Measurements from ENCODE around the gene PSMD7. TPM values are rescaled to one million over a fixed set of nuclear protein-coding genes. Genes with fewer than 3 reads are reported as not detected.
"Not testable (repeated sequence)": the region's sequence is repeated elsewhere in the genome, so short reads cannot be mapped to it uniquely, and the experiment has no call there.

Gene PSMD7
- total and polyA plus RNA-seq, 2 experiments from 2014 or later, result 82.9 to 160 TPM

- no peak overlapping the region for H3K4me3 ChIP-seq
- H3K9ac ChIP-seq, result no peak overlapping the region
- H3K36me3 ChIP-seq (ENCODE audit: low read depth), result no peaks in the 10 kb centered on the region; the same call in 1 of the 2 replicates
- H3K4me2 ChIP-seq (ENCODE audit: unreplicated experiment), result no peak overlapping the region
- no peaks in the 10 kb centered on the region for H3K9me2 ChIP-seq (ENCODE audit: insufficient read depth)
- H3K9me3 ChIP-seq (ENCODE audit: low read depth), result no peaks in the 10 kb centered on the region
- H2AFZ ChIP-seq, result no peak overlapping the region
- H3K27ac ChIP-seq, result no peak overlapping the region
- no peaks in the 10 kb centered on the region for H3F3A ChIP-seq (ENCODE audit: insufficient read depth)
- in situ Hi-C loops (cut with MboI), result loop anchor here (25.0 kb wide), 1 partner anchor 291 kb away; the partner anchor contains the start of gene GLG1
- H4K20me1 ChIP-seq (ENCODE audit: insufficient read depth), result no peaks in the 10 kb centered on the region
- H3K27me3 ChIP-seq (replicated peaks; ENCODE audit: insufficient read depth), result no peaks in the 10 kb centered on the region
- WGBS, 2 experiments (ENCODE audit: low coverage in 1 of 2, low lambda C conversion rate in 2 of 2, missing lambda C conversion rate in 2 of 2), result 95 to 100% methylated on average over 2 of the region's 2 CpGs
- no peaks in the 10 kb centered on the region for H3K79me2 ChIP-seq (ENCODE audit: insufficient read depth)
- H3K4me1 ChIP-seq (ENCODE audit: insufficient read depth), result no peaks in the 10 kb centered on the region
- DNase-seq, result no peak
- TF ChIP-seq EZH2 (IDR thresholded peaks at IDR 0.05; ENCODE audit: insufficient read depth, poor library complexity, severe bottlenecking), result no peak
These were observed 24.7 kb downstream of the PSMD7 start for GRCh38 chr16:74321356-74321755.

DNA sequence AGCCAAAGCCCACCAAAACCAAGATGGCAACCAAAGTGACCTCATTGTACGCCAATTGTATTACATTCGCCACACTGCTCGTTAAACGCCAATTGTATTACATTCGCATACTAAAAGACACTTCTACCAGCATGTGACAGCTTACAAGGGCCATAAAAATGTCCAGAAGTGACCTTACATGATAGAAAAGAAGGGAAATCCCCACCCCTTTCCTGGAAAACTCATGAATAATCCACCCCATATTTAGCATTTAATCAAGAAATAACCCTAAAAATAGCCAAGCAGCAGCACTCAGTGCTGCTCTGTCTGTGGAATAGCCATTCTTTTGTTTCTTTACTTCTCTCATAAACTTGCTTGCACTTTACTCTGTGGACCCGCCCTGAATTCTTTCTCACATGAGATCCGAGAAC is 25.7 kb downstream of the PSMD7 start:
- Histone ChIP-seq H3K36me3 (ENCODE audit: low read depth) (no peaks in the 10 kb centered on the region; the same call in 1 of the 2 replicates), H3K27ac (no peak overlapping the region), H3F3A (ENCODE audit: insufficient read depth) (no peaks in the 10 kb centered on the region), H3K79me2 (ENCODE audit: insufficient read depth) (no peaks in the 10 kb centered on the region), H3K9me2 (ENCODE audit: insufficient read depth) (no peaks in the 10 kb centered on the region), H3K4me1 (ENCODE audit: insufficient read depth) (no peaks in the 10 kb centered on the region), H3K4me3 (no peak overlapping the region), H3K27me3 (replicated peaks; ENCODE audit: insufficient read depth) (no peaks in the 10 kb centered on the region), H3K4me2 (ENCODE audit: unreplicated experiment) (no peak overlapping the region), H3K9me3 (ENCODE audit: low read depth) (no peaks in the 10 kb centered on the region), H2AFZ (no peak overlapping the region), H4K20me1 (ENCODE audit: insufficient read depth) (no peaks in the 10 kb centered on the region), H3K9ac (no peak overlapping the region)
- DNase-seq, result no peak
- WGBS, 2 experiments (ENCODE audit: low coverage in 1 of 2, low lambda C conversion rate in 2 of 2, missing lambda C conversion rate in 2 of 2), result 84 to 86% methylated on average over 7 of the region's 7 CpGs
- TF ChIP-seq EZH2 (IDR thresholded peaks at IDR 0.05; ENCODE audit: insufficient read depth, poor library complexity, severe bottlenecking), result no peak
- TF ChIP-seq EZH2phosphoT487 (IDR thresholded peaks at IDR 0.05; ENCODE audit: insufficient read depth, low read depth), result no peak
- in situ Hi-C loops (cut with MboI), result loop anchor here (25.0 kb wide), 1 partner anchor 290 kb away; the partner anchor contains the start of gene GLG1

DNA sequence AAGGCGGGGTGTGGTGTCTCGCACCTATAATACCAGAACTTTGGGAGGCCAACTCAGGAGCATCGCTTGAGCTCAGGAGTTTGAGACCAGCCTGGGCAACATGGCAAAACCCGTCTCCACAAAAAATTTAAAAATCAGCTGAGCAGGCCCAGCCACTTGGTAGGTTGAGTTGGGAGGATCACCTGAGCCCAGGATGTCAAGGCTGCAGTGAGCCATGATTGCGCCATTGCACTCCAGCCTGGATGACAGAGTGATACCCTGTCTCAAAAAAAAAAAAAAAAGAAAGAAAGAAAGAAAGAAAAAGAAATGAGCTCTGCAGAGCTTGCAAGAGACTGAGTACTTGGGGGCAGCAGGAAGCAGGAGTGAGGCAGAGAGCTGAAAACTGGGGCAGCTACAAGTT is 28.2 kb downstream of the PSMD7 start:
- not testable (repeated sequence) for H2AFZ ChIP-seq; H3K36me3 ChIP-seq (ENCODE audit: low read depth); H3K4me3 ChIP-seq; H3K79me2 ChIP-seq (ENCODE audit: insufficient read depth); H4K20me1 ChIP-seq (ENCODE audit: insufficient read depth); H3K4me2 ChIP-seq (ENCODE audit: unreplicated experiment); H3K9me3 ChIP-seq (ENCODE audit: low read depth); H3K9ac ChIP-seq; H3K9me2 ChIP-seq (ENCODE audit: insufficient read depth); H3K27me3 ChIP-seq (replicated peaks; ENCODE audit: insufficient read depth); H3K4me1 ChIP-seq (ENCODE audit: insufficient read depth); DNase-seq; H3F3A ChIP-seq (ENCODE audit: insufficient read depth); H3K27ac ChIP-seq
- in situ Hi-C loops (cut with MboI), result loop anchor here (25.0 kb wide), 1 partner anchor 288 kb away; the partner anchor contains the start of gene GLG1
- 98 to 99% methylated on average over 5 of the region's 5 CpGs for WGBS, 2 experiments (ENCODE audit: low coverage in 1 of 2, low lambda C conversion rate in 2 of 2, missing lambda C conversion rate in 2 of 2)

DNA sequence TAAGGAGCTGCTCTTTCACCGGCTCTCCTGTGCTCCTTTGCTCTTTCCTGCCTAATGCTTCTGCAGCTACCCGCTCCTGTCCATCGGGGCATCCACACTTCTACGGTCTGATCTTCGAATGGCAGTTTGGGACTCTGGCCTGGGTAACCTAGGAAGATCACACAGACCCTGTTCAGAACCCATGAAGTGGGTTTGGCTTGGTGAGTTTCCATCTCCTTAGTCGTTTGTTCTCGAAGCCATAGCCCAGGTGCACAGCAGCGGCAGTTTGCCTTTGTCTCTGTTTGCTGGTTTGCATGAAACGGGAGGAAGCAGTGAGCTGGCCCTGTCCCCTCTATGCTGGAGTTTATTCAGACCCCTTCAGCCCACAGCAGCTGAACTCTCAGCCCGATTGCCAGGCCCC is 29.0 kb downstream of the PSMD7 start:
- in situ Hi-C loops (cut with MboI), result no loop called here
- H3K79me2 ChIP-seq (ENCODE audit: insufficient read depth), result no peaks in the 10 kb centered on the region
- no peaks in the 10 kb centered on the region for H3F3A ChIP-seq (ENCODE audit: insufficient read depth)
- H3K4me1 ChIP-seq (ENCODE audit: insufficient read depth), result no peaks in the 10 kb centered on the region
- H3K36me3 ChIP-seq (ENCODE audit: low read depth), result no peaks in the 10 kb centered on the region; the same call in 1 of the 2 replicates
- H3K4me2 ChIP-seq (ENCODE audit: unreplicated experiment), result no peak overlapping the region
- no peaks in the 10 kb centered on the region for H3K9me3 ChIP-seq (ENCODE audit: low read depth)
- no peak overlapping the region for H2AFZ ChIP-seq
- no peaks in the 10 kb centered on the region for H4K20me1 ChIP-seq (ENCODE audit: insufficient read depth)
- no peak overlapping the region for H3K27ac ChIP-seq
- 87 to 90% methylated on average over 10 of the region's 10 CpGs for WGBS, 2 experiments (ENCODE audit: low coverage in 1 of 2, low lambda C conversion rate in 2 of 2, missing lambda C conversion rate in 2 of 2)
- H3K9ac ChIP-seq, result no peak overlapping the region
- no peaks in the 10 kb centered on the region for H3K27me3 ChIP-seq (replicated peaks; ENCODE audit: insufficient read depth)
- no peak for DNase-seq
- H3K9me2 ChIP-seq (ENCODE audit: insufficient read depth), result no peaks in the 10 kb centered on the region
- TF ChIP-seq EZH2phosphoT487 (IDR thresholded peaks at IDR 0.05; ENCODE audit: insufficient read depth, low read depth) (no peak), EZH2 (IDR thresholded peaks at IDR 0.05; ENCODE audit: insufficient read depth, poor library complexity, severe bottlenecking) (no peak)
- H3K4me3 ChIP-seq, result no peak overlapping the region

DNA sequence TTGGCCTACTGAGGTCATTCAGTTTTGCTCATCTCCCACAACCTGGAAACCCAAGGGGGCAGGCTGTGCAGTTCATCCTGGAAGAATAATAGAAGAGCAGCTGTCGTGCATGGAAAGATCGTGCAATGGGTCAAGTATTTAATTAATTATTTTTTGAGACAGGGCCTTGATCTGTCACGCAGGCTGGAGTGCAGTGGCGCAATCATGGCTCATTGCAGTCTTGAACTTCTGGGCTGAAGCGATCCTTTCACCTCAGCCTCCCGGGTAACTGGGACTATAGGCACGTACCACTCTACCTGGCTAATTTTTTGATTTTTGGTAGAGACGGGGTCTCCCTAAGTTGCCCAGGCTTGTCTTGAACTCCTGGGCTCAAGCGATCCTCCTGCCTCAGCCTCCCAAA is 31.7 kb downstream of the PSMD7 start:
- H3K36me3 ChIP-seq (ENCODE audit: low read depth); H3K4me3 ChIP-seq; H2AFZ ChIP-seq; in situ Hi-C loops (cut with MboI); H4K20me1 ChIP-seq (ENCODE audit: insufficient read depth); H3K4me1 ChIP-seq (ENCODE audit: insufficient read depth); H3K9ac ChIP-seq; H3K4me2 ChIP-seq (ENCODE audit: unreplicated experiment); H3K27ac ChIP-seq; H3K9me2 ChIP-seq (ENCODE audit: insufficient read depth); H3F3A ChIP-seq (ENCODE audit: insufficient read depth); H3K9me3 ChIP-seq (ENCODE audit: low read depth); H3K27me3 ChIP-seq (replicated peaks; ENCODE audit: insufficient read depth); DNase-seq; H3K79me2 ChIP-seq (ENCODE audit: insufficient read depth): not testable (repeated sequence)
- 98 to 99% methylated on average over 9 of the region's 9 CpGs for WGBS, 2 experiments (ENCODE audit: low coverage in 1 of 2, low lambda C conversion rate in 2 of 2, missing lambda C conversion rate in 2 of 2)

- in situ Hi-C loops (cut with MboI); H3K4me2 ChIP-seq (ENCODE audit: unreplicated experiment); H3K79me2 ChIP-seq (ENCODE audit: insufficient read depth): not testable (repeated sequence)
These were observed 35.9 kb downstream of the PSMD7 start for GRCh38 chr16:74332469-74332868.

DNA sequence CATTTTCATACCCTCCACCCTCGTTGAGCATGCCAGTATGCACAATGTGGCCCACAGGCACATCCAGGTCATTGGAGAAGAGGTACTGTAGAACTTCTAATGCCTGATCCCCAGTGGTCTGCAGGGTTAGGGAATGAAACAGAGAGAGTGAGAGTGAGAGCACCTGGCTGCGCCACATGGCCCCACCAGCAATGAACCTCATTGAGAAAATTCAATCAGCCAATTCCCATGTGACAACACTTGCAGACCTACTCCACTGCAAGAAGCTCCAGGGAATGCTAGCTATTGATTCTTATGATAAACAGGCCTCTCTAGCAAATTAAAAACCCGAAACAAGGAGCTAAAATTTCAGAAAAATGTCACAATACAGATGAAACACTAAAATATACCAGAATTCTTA is 40.9 kb downstream of the PSMD7 start:
- H3K4me3 ChIP-seq; H3K9me3 ChIP-seq (ENCODE audit: low read depth); H2AFZ ChIP-seq; H3K9ac ChIP-seq; H3K36me3 ChIP-seq (ENCODE audit: low read depth); H4K20me1 ChIP-seq (ENCODE audit: insufficient read depth); H3K4me2 ChIP-seq (ENCODE audit: unreplicated experiment); DNase-seq; H3K79me2 ChIP-seq (ENCODE audit: insufficient read depth); H3F3A ChIP-seq (ENCODE audit: insufficient read depth); H3K4me1 ChIP-seq (ENCODE audit: insufficient read depth); in situ Hi-C loops (cut with MboI); H3K27me3 ChIP-seq (replicated peaks; ENCODE audit: insufficient read depth); H3K9me2 ChIP-seq (ENCODE audit: insufficient read depth); H3K27ac ChIP-seq: not testable (repeated sequence)
- WGBS, 2 experiments (ENCODE audit: low coverage in 1 of 2, low lambda C conversion rate in 2 of 2, missing lambda C conversion rate in 2 of 2), result 84 to 85% methylated on average over 3 of the region's 3 CpGs

More at GRCh38 chr16:74332469-74332868, 35.9 kb downstream of the PSMD7 start:
- H3K27ac ChIP-seq; H3K9me2 ChIP-seq (ENCODE audit: insufficient read depth); H3F3A ChIP-seq (ENCODE audit: insufficient read depth); H3K9ac ChIP-seq; DNase-seq; H3K4me1 ChIP-seq (ENCODE audit: insufficient read depth); H3K36me3 ChIP-seq (ENCODE audit: low read depth); H3K4me3 ChIP-seq; H4K20me1 ChIP-seq (ENCODE audit: insufficient read depth); H3K9me3 ChIP-seq (ENCODE audit: low read depth); H2AFZ ChIP-seq; H3K27me3 ChIP-seq (replicated peaks; ENCODE audit: insufficient read depth): not testable (repeated sequence)
- WGBS, 2 experiments (ENCODE audit: low coverage in 1 of 2, low lambda C conversion rate in 2 of 2, missing lambda C conversion rate in 2 of 2), result 65 to 72% methylated on average over 5 to 8 of the region's 8 CpGs

All from GM23248 (cell line).